Measurements from ENCODE around the gene NFKB2. TPM values are rescaled to one million over a fixed set of nuclear protein-coding genes. Genes with fewer than 3 reads are reported as not detected.

The NFKB2 gene
- total RNA-seq, 1 experiment from 2014 or later: 19.9 TPM

DNA sequence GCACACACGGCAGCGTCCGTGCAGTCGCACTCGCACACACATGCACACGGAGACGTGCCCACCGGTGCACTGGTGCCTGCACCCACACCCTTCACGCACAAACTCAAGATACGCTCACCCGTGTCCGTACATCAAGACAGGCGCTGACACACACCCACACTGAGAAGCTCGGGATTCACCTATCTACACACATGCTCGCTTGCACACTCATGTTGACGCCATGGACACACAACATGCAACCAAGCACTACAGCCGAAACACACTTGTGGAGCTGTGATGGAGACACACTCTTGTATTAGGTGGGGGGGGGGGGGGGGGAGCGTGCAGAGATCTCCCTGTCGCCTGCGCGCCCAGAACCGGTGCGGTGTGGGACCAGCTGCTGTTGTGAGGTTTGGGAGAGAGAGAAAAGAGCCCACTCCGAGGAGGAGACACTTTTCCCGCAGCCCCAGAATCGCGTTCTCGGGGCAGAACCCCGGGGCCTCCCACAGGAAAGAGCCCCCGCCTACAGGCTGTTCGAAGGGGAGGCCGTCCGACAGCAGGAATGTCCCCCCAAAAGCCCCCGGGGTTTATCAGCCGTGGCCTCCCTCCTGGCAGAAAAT, 605 bp upstream of the NFKB2 start:
- peak; percentile 42 for DNase-seq (ENCODE audit: low read depth)

DNA sequence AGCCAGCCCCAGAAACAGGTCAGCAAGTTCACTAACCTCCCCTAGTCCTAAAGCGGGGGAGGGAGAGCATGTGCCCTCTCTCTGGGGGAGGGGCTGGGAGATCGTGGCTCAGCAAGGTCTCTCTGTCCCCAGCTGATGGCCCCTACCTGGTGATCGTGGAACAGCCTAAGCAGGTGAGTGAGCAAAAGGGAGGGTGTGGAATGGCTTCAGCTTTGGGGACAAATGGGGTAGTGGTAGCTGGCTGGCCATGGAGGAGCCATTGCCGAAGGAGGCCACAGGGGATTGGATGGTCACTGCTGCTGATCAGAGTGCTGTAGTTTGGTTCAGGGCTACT, 779 bp downstream of the NFKB2 start:
- no peak for DNase-seq (ENCODE audit: low read depth)

DNA sequence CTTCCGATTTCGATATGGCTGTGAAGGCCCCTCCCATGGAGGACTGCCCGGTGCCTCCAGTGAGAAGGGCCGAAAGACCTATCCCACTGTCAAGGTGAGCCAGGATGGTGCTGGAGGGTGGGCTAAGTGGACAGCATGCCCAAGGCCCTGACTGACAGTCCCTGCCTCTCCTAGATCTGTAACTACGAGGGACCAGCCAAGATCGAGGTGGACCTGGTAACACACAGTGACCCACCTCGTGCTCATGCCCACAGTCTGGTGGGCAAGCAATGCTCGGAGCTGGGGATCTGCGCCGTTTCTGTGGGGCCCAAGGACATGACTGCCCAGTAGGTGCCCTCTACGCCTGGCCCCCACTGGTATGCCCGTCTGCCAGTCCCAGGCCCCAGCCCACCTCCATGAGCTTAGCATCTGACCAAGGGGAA, 1.2 kb downstream of the NFKB2 start:
- no peak for DNase-seq (ENCODE audit: low read depth)

DNA sequence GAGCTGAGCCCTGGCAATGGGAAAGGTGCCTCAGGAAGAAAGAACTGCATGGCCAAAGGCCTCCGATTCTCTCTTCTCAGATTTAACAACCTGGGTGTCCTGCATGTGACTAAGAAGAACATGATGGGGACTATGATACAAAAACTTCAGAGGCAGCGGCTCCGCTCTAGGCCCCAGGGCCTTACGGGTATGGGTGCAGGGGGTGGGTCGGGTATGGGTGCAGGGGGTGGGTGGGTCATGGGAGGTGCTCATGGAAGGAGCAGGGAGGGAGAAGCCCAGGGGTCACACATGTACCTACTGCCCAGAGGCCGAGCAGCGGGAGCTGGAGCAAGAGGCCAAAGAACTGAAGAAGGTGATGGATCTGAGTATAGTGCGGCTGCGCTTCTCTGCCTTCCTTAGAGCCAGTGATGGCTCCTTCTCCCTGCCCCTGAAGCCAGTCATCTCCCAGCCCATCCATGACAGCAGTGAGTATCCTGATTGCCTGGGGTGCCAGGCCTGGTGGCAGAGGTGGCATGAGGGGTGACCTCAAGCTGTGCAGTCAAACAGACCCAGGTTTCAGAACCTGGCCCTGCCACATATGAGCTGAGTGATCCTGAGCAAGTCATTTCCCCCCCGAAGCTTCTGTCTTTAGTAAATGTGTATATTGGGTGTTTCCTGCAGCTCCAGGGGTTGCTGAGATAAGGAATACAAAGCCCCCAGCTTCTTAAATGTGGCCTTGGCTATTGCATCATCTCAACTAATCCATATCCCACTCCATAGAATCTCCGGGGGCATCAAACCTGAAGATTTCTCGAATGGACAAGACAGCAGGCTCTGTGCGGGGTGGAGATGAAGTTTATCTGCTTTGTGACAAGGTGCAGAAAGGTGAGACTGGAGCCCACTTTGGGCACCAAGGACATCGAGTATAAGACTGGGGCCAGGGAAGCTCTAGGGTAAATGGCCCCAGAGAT, 2.0 kb downstream of the NFKB2 start:
- no peak for DNase-seq (ENCODE audit: low read depth)

DNA sequence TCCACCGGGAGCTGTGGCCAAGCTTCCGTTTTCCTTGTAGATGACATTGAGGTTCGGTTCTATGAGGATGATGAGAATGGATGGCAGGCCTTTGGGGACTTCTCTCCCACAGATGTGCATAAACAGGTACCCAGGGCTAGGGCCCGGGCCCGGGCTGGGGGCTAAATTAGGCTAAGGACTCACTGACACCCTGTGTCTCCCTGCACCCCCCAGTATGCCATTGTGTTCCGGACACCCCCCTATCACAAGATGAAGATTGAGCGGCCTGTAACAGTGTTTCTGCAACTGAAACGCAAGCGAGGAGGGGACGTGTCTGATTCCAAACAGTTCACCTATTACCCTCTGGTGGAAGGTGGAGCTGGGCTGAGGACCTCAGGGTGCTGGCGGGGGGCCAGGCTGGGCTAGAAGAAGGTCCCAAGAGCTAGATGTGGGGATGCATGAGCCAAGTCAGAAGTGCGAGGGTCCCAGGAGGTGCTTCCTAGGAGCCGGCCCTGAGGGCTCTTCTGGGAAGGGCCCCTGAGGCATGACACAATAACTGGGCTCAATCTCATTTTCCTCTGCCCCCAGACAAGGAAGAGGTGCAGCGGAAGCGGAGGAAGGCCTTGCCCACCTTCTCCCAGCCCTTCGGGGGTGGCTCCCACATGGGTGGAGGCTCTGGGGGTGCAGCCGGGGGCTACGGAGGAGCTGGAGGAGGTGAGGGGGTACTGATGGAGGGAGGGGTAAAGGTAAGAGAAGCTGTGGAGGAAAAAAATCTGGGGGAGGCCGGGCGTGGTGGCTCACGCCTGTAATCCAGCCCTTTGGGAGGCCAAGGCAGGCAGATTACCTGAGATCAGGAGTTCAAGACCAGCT, 2.9 kb downstream of the NFKB2 start:
- no peak for DNase-seq (ENCODE audit: low read depth)

DNA sequence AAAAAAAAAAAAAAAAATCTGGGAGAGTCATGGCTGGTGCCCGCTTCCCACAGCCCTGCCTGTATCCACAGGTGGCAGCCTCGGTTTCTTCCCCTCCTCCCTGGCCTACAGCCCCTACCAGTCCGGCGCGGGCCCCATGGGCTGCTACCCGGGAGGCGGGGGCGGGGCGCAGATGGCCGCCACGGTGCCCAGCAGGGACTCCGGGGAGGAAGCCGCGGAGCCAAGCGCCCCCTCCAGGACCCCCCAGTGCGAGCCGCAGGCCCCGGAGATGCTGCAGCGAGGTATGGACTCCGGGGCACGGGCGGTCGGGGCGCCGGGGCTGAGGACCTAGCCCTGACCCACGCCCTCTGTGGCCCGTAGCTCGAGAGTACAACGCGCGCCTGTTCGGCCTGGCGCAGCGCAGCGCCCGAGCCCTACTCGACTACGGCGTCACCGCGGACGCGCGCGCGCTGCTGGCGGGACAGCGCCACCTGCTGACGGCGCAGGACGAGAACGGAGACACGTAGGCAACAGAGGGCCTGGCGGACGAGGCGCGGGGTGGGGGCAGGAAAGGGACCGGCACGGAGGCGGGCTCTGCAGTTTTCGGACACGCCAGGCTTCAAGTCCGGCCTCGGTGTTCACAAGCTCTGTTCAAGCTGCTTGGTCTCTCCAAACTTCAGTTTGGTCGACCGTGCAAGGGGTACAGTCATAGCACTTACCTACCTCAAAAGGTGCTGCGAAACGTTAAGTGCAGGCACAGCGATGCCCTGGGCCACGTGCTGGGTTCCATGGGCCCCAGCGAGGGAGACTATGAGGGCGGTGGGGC, 3.9 kb downstream of the NFKB2 start:
- peak; percentile 69 for DNase-seq (ENCODE audit: low read depth)

DNA sequence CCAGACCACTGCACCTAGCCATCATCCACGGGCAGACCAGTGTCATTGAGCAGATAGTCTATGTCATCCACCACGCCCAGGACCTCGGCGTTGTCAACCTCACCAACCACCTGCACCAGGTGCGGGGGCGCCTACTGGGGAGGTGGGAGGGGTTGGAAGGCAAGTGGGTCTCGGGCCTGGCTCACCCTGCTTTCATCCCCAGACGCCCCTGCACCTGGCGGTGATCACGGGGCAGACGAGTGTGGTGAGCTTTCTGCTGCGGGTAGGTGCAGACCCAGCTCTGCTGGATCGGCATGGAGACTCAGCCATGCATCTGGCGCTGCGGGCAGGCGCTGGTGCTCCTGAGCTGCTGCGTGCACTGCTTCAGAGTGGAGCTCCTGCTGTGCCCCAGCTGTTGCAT, 4.6 kb downstream of the NFKB2 start:
- DNase-seq (ENCODE audit: low read depth): no peak

DNA sequence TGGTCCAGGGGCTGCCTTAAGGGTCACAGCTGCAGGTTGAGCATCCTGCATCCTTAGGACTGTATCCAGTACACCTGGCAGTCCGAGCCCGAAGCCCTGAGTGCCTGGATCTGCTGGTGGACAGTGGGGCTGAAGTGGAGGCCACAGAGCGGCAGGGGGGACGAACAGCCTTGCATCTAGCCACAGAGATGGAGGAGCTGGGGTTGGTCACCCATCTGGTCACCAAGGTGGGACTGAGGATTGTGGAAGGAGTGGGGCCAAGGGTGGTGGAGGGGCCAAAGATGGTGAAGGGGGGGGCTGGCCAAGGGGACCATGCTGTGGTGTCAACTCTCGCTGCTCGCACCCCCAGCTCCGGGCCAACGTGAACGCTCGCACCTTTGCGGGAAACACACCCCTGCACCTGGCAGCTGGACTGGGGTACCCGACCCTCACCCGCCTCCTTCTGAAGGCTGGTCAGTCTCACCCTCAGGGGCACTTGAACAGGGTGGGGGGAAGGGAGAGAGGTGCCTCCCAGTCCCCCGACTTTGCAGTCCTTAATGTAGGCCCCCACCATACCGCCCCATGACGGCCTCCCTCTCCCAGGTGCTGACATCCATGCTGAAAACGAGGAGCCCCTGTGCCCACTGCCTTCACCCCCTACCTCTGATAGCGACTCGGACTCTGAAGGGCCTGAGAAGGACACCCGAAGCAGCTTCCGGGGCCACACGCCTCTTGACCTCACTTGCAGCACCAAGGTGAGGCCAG, 5.3 kb downstream of the NFKB2 start:
- DNase-seq (ENCODE audit: low read depth): no peak

DNA sequence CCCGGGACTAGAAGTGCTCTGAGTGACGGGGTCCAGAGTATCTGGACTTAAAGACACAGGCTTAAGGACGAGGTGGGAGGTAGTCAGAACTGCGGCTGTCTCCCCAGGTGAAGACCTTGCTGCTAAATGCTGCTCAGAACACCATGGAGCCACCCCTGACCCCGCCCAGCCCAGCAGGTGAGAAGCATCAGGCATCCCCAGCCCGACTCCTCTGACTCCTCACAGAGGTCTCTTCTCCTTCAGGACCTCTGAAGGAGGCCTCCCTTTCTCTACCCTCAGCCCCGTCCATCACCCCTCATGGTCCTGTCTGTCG, 5.8 kb downstream of the NFKB2 start:
- DNase-seq (ENCODE audit: low read depth): no peak

DNA sequence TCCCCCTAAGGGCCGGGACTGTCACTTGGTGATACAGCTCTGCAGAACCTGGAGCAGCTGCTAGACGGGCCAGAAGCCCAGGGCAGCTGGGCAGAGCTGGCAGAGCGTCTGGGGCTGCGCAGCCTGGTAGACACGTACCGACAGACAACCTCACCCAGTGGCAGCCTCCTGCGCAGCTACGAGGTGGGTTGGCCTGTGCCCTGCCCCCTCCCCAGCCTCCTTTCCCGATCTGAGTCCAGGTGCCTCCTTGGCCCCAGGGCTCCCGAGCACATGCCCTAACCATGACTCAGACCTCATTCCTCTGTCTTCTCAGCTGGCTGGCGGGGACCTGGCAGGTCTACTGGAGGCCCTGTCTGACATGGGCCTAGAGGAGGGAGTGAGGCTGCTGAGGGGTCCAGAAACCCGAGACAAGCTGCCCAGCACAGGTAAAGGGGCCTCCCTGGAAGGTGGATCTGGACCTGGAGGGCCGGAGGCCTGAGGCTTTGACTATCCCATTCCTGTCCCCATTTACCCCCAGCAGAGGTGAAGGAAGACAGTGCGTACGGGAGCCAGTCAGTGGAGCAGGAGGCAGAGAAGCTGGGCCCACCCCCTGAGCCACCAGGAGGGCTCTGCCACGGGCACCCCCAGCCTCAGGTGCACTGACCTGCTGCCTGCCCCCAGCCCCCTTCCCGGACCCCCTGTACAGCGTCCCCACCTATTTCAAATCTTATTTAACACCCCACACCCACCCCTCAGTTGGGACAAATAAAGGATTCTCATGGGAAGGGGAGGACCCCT, 6.4 kb downstream of the NFKB2 start:
- peak; percentile 65 for DNase-seq (ENCODE audit: low read depth)

DNA sequence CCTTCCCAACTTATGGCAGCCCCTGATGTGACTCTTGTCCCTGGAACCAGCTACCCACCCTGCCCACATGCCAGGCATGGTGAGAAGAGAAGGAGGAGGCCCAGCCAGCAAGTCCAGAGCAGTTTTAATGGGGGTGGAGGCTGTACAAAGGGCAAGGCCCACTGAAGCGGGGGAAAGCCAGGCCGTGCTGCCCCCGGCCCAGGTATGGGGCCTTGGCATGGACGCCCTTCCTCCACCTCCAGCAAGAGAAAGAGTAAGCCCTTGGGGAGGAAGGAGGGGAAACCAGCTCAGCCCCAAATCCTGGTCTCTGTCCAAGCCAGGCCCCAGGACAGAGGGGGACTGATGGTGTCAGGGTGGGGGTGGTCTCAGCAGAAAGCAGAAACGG, 7.0 kb downstream of the NFKB2 start:
- DNase-seq (ENCODE audit: low read depth): no peak

DNA sequence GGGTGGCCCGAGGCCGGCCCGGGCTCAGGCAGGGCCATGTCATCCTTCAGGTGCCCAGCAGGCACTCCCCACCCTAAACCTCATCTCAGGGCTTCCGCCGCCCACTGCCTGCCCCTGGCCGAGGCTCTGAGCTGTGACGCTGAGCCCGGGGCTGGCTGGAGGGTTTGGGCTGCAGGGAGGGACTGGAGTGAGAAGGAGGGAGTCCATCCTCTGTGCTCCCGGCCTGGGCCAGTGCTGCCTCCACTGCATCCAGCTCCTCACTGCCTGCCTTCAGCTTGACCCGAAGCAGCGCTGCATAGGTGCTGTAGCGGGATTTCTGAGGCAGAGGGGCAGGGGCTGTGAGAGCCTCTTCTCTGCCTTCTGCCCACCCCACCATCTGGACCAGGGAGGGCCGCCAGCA, 7.6 kb downstream of the NFKB2 start:
- DNase-seq (ENCODE audit: low read depth): no peak

DNA sequence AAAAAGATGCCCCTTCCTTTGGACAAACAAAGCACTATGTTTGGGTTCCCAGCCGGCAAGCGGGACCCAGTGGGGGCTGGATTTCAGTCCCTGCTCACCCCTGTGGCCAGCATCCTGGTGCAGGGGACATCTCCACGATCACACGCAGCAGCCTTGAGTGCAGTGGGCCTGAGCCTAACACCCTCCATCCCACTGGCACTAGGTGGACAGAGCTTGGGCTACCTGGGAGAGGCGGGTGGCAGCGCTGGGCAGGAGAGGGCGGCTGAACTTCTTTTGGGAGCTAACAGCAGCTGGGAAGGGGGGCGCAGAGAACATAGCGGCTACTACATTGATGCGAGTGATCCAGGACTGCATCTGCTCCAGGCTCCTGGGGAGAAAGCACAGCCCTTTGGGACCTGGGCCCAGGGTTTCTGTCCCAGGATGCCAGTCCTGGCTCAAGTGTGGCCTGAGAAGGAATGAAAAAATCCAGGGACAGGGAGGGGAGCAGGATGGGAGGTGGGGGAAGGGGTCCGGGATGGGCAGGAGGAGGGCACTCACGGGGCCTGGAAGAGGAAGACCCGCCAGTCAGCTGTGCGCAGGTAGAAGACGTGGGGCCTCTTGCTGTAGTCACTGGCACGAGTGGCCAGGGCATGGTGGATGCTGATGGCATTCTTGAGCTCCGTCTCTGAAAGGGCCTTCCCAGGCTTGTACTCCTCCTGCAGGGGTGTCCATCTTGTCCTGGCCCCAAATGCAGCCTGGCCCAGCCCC, 9.0 kb downstream of the NFKB2 start:
- no peak for DNase-seq (ENCODE audit: low read depth)

DNA sequence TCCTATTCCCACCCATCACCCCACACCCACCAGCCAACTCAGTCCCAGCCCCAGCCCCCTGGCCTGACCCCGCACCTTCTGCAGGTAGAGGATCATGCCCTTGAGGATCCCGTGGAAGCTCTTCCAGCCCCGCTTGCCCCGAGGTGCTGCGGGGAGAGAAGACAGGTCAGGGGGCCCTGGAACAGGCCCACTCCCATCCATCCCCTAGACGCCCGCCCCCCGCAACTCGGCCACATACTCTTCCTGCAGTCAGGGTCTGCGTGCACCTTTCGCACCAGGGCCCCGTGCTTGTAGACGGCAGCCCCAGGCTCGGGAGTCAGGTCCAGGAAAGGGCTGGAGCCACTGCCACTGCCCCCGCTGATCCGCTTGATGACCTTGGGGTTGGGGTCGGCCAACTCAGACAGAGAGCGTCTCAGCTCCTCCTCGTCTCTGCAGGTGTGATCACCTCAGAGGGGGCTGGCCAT, 9.6 kb downstream of the NFKB2 start:
- no peak for DNase-seq (ENCODE audit: low read depth)

DNA sequence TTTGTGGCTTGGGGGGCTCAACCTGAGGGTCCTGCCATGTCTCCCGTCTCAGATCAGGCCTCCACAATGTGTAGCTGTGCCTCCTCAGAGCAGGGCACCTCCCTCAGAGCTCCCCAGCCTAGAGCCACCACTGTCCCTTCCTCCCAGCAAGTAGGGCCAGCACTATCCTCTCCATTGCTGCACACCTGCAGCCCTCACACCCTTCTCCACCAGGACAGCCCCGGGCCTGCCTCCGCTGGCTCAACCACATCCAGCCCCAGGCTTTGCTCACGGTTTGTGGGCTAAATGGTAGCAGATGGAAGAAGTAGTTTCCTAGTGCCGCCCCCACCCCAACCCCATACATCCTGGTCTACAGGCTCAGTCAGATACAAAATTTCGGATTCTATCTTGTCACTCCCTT, 10.1 kb downstream of the NFKB2 start:
- DNase-seq (ENCODE audit: low read depth): no peak

DNA sequence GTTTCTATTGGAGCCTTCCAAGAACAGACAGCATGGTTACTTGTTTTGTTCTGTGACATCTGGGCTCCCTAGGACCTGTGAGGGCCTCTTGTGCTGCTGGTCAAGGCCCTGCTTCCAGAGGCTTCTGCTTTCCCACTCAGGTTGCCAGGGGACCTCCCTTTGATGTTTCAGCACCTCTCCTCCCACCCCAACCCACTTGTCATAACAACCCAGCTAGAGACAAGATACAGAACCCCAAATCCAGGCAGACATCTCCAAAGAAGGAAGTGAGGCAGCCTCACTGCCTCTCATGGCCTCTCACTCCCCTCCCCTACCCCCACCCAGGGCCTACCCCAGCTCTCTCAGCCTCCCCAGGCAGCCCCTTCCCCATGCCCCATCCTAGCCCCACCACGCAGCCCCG, 11.3 kb downstream of the NFKB2 start:
- no peak for DNase-seq (ENCODE audit: low read depth)

DNA sequence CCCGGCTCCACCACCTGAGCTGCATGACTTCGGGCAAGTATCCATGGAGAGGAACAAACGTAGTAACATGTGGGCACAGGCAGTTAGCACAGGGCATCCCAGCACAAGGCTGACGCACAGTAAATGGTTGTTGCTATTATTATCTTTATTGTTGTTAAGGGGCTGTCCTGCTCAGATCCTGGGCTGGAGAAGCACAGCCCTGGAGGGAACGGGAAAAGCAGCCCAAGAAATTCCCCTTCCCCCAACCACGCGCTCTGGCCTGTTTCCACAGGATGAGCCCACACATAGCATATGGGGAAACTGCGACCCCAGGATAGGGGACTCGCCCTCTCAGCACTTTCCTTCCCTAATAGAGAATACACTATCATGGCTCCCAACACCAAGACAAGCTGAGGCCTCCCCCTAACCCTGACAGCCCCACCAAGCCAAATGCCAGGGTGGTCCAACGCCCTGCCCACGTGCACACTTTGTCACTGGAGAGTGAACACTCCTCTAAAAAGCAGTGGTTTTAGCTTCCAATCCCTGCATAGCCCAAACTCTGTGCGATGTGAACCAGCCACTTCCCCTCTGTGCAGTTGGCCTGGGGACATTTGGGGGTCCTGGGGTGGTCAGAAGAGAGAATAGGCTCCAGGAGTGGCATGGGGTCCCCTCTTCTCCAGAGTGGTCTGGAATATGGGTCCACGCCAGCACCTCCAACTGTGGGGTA, 12.1 kb downstream of the NFKB2 start:
- DNase-seq (ENCODE audit: low read depth): no peak

DNA sequence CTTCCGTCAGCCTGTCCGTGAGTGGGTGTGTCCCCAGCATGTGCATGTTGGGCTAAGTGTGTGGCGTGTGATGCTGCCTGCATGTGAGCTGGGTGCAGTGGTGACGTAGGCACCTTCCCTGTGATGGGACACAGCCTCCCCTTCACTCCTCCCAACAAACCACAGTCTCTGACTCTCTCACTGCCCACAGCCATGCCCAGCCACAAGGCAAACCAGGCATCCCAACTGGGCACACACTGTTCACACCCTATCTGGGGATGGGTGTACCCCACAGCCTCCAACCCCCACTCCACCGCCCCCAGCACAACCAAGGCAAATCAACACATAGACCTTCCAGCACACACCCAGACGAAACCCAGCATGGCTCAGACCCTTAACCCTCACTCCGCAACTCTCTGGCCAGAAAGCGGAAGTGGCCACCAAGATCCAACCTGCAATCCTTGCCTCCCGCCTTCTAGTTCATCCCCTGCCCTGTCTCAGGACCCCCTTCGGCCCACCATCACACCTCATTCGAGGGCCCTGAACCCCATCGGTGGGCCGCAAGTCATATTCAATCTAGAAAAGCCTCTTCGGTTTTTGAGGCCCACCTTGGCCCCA, 12.7 kb downstream of the NFKB2 start:
- no peak for DNase-seq (ENCODE audit: low read depth)

Data from RPMI7951 (cell line).